ENCODE measurements around the gene FBXW12. TPM values are rescaled to one million over a fixed set of nuclear protein-coding genes. Genes with fewer than 3 reads are reported as not detected.

FBXW12 gene
- total and polyA plus RNA-seq, 2 donors (not counting 1 experiment from before 2014, with no cell fraction given) = not detected

DNA sequence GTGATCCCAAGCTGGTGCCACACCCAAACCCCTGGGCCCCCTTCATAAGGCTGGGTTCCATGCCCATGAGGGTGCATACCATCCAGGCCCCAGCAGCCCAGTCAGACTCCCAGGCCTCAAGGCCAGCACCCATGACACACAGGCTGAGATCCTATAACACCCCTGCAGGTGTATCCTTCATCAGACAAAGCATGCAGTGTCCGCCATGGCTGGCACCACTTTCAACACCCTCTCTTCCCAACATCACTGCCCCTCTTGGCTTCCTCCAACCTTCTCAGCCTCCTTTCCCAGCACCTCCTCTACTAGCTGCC is 64.4 kb downstream of the FBXW12 start:
- CTCF ChIA-PET = interaction anchor here (0.6 to 13.4 kb wide), 64 partner anchors 10 to 503 kb away, joined by 3 to 330 read pairs (median 6); partner anchors contain the start of genes ATRIP, CDC25A, NME6 and PFKFB4
- H3K9me3 Mint-ChIP-seq (ENCODE audit: insufficient read depth) = no peaks in the 10 kb centered on the region
- Histone ChIP-seq H3K4me3 (ENCODE audit: control extremely low read depth in 1 of 5, extremely low read depth in 1 of 5, insufficient read depth in 1 of 5, low read depth in 2 of 5, low read length in 4 of 5) (no peak overlapping the region), H3K27me3 (replicated peaks in 1 of 4; ENCODE audit: control extremely low read depth in 1 of 4, control insufficient read depth in 3 of 4, insufficient read depth in 4 of 4, low read length in 3 of 4) (no peaks in the 10 kb centered on the region), H3K9me3 (ENCODE audit: control extremely low read depth in 1 of 3, control insufficient read depth in 2 of 3, insufficient read depth in 1 of 3, low read length in 2 of 3) (no peaks in the 10 kb centered on the region), H3K4me1 (ENCODE audit: control insufficient read depth in 2 of 2, insufficient read depth in 2 of 2, low read length in 2 of 2) (peaks cover 13 to 21% of the 10 kb centered on the region in 2 donors), H2AFZ (ENCODE audit: insufficient read depth, low read depth, low read length, poor library complexity, severe bottlenecking) (peak overlapping the region; percentile 23), H3K79me2 (ENCODE audit: control insufficient read depth, insufficient read depth, low read length) (peaks cover 42% of the 10 kb centered on the region), H3K36me3 (replicated peaks in 1 of 2; ENCODE audit: control extremely low read depth in 1 of 2, control insufficient read depth in 1 of 2, extremely low read depth in 1 of 2, insufficient read depth in 2 of 2, low read length in 1 of 2) (peaks cover 0 to 17% of the 10 kb centered on the region in 2 experiments), H3K9ac (ENCODE audit: low read length) (no peak overlapping the region), H4K20me1 (ENCODE audit: control insufficient read depth, insufficient read depth, low read length, poor library complexity, severe bottlenecking) (no peaks in the 10 kb centered on the region), H3K27ac (ENCODE audit: low read length in 2 of 2) (peak overlapping the region in 1 of 2 donors; percentile 47), H3K4me2 (replicated peaks; ENCODE audit: low read depth, low read length, poor library complexity, severe bottlenecking) (no peak overlapping the region)
- ATAC-seq (ENCODE audit: low read depth) (no peak), DNase-seq (no peak)
- no peak for TF ChIP-seq EZH2 (IDR thresholded peaks at IDR 0.05; ENCODE audit: borderline replicate concordance, insufficient read depth, low read depth, low read length, poor library complexity, severe bottlenecking)
- TF ChIP-seq, protein P1, sequence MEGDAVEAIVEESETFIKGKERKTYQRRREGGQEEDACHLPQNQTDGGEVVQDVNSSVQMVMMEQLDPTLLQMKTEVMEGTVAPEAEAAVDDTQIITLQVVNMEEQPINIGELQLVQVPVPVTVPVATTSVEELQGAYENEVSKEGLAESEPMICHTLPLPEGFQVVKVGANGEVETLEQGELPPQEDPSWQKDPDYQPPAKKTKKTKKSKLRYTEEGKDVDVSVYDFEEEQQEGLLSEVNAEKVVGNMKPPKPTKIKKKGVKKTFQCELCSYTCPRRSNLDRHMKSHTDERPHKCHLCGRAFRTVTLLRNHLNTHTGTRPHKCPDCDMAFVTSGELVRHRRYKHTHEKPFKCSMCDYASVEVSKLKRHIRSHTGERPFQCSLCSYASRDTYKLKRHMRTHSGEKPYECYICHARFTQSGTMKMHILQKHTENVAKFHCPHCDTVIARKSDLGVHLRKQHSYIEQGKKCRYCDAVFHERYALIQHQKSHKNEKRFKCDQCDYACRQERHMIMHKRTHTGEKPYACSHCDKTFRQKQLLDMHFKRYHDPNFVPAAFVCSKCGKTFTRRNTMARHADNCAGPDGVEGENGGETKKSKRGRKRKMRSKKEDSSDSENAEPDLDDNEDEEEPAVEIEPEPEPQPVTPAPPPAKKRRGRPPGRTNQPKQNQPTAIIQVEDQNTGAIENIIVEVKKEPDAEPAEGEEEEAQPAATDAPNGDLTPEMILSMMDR (IDR thresholded peaks at IDR 0.05) = no peak
- H3K4me3 Mint-ChIP-seq = no peak overlapping the region
- WGBS (ENCODE audit: insufficient coverage) = 100% methylated on average over 1 of the region's 1 CpG
- H3K4me1 Mint-ChIP-seq = peaks cover 26% of the 10 kb centered on the region
- intact Hi-C loops (cut with micrococcal nuclease) = loop anchor here (1.0 kb wide), 4 partner anchors 35 to 204 kb away; no protein-coding TSS in a partner anchor
- no peaks in the 10 kb centered on the region for H3K27me3 Mint-ChIP-seq
- H3K27ac Mint-ChIP-seq = no peak overlapping the region
- POLR2A ChIA-PET = interaction anchor here (0.6 to 1.3 kb wide), 6 partner anchors 29 to 136 kb away, joined by 3 to 5 read pairs (median 4); a partner anchor contains a TSS

DNA sequence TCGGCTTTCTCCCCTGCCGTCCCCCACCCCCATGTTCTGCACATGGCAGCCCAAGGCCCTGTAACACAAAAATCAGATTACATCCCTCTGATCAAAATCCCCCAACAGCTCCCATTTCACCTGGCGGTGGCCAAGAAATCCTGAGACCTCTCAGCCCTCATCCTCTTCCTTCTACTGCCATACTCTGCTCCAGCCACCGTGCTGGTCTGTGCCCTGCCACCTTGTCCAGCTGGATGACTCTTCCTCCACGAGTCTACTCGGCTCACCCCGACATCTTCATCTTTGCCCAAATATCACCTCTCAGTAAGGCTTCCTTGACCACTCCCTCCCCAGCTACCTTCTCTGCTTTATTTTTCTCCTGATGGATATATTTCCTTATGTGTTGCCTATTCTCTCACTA is 64.8 kb downstream of the FBXW12 start:
- Histone ChIP-seq H3K27me3 (replicated peaks in 1 of 4; ENCODE audit: control extremely low read depth in 1 of 4, control insufficient read depth in 3 of 4, insufficient read depth in 4 of 4, low read length in 3 of 4) (no peaks in the 10 kb centered on the region), H2AFZ (ENCODE audit: insufficient read depth, low read depth, low read length, poor library complexity, severe bottlenecking) (no peak overlapping the region), H3K4me1 (ENCODE audit: control insufficient read depth in 2 of 2, insufficient read depth in 2 of 2, low read length in 2 of 2) (peaks cover 17 to 25% of the 10 kb centered on the region in 2 donors), H3K79me2 (ENCODE audit: control insufficient read depth, insufficient read depth, low read length) (peaks cover 46% of the 10 kb centered on the region), H3K27ac (ENCODE audit: low read length in 2 of 2) (peak overlapping the region in 1 of 2 donors; percentile 47), H3K4me3 (ENCODE audit: control extremely low read depth in 1 of 5, extremely low read depth in 1 of 5, insufficient read depth in 1 of 5, low read depth in 2 of 5, low read length in 4 of 5) (no peak overlapping the region), H4K20me1 (ENCODE audit: control insufficient read depth, insufficient read depth, low read length, poor library complexity, severe bottlenecking) (no peaks in the 10 kb centered on the region), H3K9me3 (ENCODE audit: control extremely low read depth in 1 of 3, control insufficient read depth in 2 of 3, insufficient read depth in 1 of 3, low read length in 2 of 3) (no peaks in the 10 kb centered on the region), H3K9ac (ENCODE audit: low read length) (no peak overlapping the region), H3K36me3 (replicated peaks in 1 of 2; ENCODE audit: control extremely low read depth in 1 of 2, control insufficient read depth in 1 of 2, extremely low read depth in 1 of 2, insufficient read depth in 2 of 2, low read length in 1 of 2) (peaks cover 0 to 21% of the 10 kb centered on the region in 2 experiments), H3K4me2 (replicated peaks; ENCODE audit: low read depth, low read length, poor library complexity, severe bottlenecking) (no peak overlapping the region)
- peaks cover 29% of the 10 kb centered on the region for H3K4me1 Mint-ChIP-seq
- CTCF ChIA-PET = interaction anchor here (0.7 to 13.4 kb wide), 40 partner anchors 11 to 348 kb away, joined by 3 to 330 read pairs (median 8); partner anchors contain the start of genes ATRIP, CDC25A, PFKFB4 and SHISA5
- no peaks in the 10 kb centered on the region for H3K27me3 Mint-ChIP-seq
- no peaks in the 10 kb centered on the region for H3K9me3 Mint-ChIP-seq (ENCODE audit: insufficient read depth)
- TF ChIP-seq, protein P1 (IDR thresholded peaks at IDR 0.05) = no peak
- no peak for TF ChIP-seq EZH2 (IDR thresholded peaks at IDR 0.05; ENCODE audit: borderline replicate concordance, insufficient read depth, low read depth, low read length, poor library complexity, severe bottlenecking)
- WGBS (ENCODE audit: insufficient coverage) = 98% methylated on average over 7 of the region's 7 CpGs
- ATAC-seq (ENCODE audit: low read depth) = no peak
- no peak overlapping the region for H3K27ac Mint-ChIP-seq
- H3K4me3 Mint-ChIP-seq = no peak overlapping the region
- no peak for DNase-seq
- intact Hi-C loops (cut with micrococcal nuclease) = loop anchor here (1.0 kb wide), 4 partner anchors 36 to 205 kb away; no protein-coding TSS in a partner anchor
- POLR2A ChIA-PET = interaction anchor here (1.2 kb wide), 1 partner anchor 36 kb away, joined by 5 read pairs; no protein-coding TSS in a partner anchor

All from B cell (primary cell).